SH-SY5Y (cell line): ENCODE measurements around the gene RNF157.

Experiments
- GATA2 ChIP-seq: IDR thresholded peaks from 2 replicates; pipeline ENCODE4 v1.6.1; 2011; ENCODE audit warnings: mild to moderate bottlenecking, low read depth, low read length
- GATA3 ChIP-seq: IDR thresholded peaks from 2 replicates; pipeline ENCODE4 v1.6.1; 2011; ENCODE audit warnings: low read depth, mild to moderate bottlenecking, low read length, moderate library complexity

The RNF157 gene

GRCh38 chr17:76246080-76247066 is 6.1 kb upstream of the RNF157 start:
- TF ChIP-seq GATA2, result no peak
- TF ChIP-seq GATA3, result no peak

- no peak for TF ChIP-seq GATA2
- TF ChIP-seq GATA3, result no peak
These were observed 3.8 kb upstream of the RNF157 start for GRCh38 chr17:76243826-76244679.

DNA sequence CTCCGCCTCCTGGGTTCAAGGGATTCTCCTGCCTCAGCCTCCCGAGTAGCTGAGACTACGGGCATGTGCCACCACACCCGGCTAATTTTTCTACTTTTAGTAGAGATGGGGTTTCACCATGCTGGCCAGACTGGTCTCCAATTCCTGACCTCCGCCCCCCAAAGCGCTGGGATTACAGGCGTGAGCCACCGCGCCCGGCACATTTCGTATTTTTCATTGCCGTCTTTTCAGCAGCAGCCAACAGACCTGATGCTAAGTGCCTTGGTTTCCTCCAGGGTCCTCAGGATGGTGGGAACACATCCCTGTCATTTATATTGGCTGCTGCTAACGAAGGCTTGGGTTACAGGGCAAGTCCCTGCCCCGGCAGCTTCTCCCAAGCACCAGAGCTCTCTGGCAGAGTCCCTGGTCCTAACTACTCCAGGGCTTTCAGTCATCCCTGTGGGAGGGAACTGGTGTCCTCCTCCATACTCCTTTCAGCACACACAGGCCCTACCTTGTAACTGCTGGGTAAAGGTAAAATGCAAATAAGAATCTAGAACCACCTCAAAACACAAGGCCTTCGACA is 1.5 kb upstream of the RNF157 start:
- TF ChIP-seq GATA3, result no peak
- TF ChIP-seq GATA2, result no peak

- no peak for TF ChIP-seq GATA3
- TF ChIP-seq GATA2, result no peak
These were observed 878 bp upstream of the RNF157 start for GRCh38 chr17:76241204-76241538.

DNA sequence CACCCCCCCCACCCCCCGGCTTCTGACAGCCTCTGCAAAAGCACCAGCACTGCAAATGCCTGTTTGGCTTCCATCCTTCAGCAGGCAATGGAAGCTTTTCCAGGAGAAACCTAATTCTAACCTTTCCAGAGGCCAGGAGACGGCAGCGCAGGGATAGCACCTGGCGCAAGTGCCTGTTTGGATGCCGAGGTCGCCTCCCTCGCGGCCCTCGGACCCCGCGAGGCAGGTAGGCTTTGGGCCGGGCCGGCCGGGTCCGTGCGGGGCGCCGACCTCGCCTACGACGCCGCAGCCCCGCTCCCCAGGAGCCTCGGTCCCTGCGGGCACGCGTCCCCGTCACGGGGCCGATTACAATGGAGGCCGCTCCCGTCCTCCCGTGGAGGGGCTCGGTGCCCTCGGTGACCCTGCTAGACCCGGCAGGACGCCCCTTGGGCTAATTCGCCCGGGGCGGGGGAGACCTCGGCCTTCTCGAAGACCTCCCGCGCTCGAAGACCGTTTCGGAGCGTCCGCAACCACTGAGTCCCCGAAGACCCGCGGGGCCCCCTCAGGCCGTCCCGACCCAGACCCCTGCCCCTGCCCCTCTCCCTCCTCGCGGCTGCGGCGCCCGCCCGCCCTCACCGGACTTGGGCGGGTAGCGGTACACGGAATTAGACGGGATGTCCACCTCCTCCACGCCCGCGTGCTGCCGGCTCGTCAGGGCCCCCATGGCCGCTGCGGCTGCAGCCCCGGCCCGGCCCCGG is 587 bp downstream of the RNF157 start:
- TF ChIP-seq GATA2, result no peak
- no peak for TF ChIP-seq GATA3

- no peak for TF ChIP-seq GATA3
- TF ChIP-seq GATA2, result no peak
These were observed 1.3 kb downstream of the RNF157 start for GRCh38 chr17:76238847-76239537.

DNA sequence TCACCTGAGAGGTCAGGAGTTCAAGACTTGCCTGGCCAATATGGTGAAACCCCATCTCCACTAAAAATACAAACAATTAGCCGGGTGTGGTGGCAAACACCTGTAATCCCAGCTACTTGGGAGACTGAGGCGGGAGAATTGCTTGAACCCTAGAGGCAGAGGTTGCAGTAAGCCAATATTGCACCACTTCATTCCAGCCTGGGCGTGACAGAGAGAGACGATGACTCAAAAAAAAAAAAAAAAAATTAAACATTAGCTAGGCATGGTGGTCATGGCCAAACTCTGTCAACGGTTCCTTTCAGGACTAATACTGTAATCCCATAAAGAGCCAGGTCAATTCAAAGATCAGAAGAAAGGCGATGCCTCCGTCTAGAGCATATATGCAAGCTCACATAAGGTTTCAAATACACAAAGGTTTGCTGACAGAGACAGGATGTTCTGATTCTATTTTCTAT is 2.4 kb downstream of the RNF157 start:
- no peak for TF ChIP-seq GATA2
- no peak for TF ChIP-seq GATA3

DNA sequence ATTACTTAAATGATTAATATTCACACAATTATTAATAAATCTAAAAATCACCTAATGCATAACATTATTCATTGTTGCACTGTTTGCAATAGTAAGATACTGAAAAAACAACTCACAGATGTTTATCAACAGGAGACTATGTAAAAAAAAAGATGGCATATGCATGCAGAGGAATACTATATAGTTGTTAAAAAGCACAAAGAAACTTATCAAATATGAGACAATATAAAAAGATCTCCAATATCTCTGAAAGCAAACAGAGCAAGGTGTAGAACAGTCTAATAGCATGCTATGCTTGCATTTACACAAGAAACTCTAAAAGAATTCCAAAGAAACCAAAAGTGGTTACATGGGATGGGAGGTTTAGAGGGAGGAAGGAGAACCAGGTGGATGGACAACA is 3.7 kb downstream of the RNF157 start:
- TF ChIP-seq GATA2 (no peak), GATA3 (no peak)

DNA sequence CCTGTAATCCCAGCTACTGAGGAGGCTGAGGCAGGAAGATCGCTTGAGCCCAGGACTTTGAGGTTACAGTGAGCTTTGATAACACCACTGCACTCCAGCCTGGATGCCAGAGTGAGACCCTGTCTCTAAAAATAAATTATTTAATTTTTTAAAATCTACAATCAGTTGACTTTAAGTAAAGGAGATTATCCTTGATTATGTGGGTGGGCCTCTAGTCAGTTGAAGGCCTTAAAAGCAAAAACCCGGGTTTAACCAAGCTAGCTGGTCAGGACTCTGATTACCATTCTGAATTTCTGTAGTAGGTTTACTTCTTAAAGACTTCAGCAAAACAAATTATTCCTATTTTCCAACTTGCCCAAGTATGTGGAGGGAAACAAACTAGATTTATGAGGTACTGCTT is 4.4 kb downstream of the RNF157 start:
- TF ChIP-seq GATA3, result no peak
- TF ChIP-seq GATA2, result no peak

GRCh38 chr17:76234354-76234679 is 6.0 kb downstream of the RNF157 start:
- TF ChIP-seq GATA2 (no peak), GATA3 (no peak)

DNA sequence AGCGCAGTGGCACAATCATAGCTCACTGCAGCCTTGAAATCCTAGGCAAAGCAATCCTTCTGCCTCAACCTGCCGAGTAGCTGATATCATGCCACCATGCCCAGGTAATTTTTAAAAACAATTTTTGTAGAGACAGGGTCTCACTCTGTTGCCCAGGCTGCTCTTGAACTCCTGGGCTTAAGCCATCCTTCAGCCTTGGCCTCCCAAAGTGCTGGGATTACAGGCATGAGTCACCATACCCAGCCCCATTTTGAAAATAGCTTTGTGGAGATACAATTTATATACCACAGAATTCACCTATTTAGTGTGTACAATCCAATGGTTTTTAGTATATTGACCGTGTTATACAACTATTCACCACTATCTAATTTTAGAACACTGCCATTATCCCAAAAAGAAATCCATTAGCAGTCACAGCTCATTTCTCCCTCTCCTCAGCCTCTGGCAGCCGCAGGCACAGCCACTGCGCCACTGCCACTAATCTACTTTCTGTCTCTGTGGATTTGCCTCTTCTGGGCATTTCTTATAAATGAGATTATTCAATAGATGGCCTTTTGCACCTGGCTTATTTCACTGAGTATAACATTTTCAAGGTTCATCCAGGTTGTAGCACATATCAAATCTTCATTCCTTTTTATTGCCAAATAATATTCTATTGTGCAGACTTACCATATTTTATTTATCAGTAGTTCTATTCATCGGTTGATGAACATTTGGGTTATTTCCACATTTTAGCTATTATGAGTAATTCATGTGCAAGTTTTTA is 6.5 kb downstream of the RNF157 start:
- TF ChIP-seq GATA2 (no peak), GATA3 (no peak)

DNA sequence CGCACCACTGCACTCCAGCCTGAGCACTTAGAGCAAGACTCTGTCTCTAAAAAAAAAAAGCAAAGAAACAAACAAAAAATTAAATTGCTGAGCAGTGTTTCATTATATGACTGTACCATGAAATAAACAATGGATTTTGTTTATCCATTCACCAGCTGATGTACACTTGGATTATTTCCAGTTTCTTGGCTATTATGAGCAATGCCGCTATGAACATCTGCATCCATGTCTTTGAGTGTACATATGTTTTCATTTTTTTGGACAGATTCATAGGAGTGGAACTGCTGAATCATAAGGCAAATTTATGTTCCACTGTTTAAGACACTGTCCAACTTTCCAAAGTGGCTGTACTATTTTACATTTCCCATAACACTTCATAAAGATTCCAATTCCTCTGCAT is 8.0 kb downstream of the RNF157 start:
- TF ChIP-seq GATA2, result no peak
- no peak for TF ChIP-seq GATA3
